ENCODE results near the gene IER3. TPM values are rescaled to one million over a fixed set of nuclear protein-coding genes. Genes with fewer than 3 reads are reported as not detected.
A peak's percentile ranks its signal among the peaks of the same experiment; 100 is the strongest.

IER3 gene
- total and polyA plus RNA-seq, 9 donors, result 9.7 to 221 (median 20.6) TPM

- 67 to 74% (median 68%) methylated on average over 8 of the region's 8 CpGs for WGBS, 3 donors
- H3K4me3 ChIP-seq, result peak overlapping the region; percentile 60
- no peak for DNase-seq
- H3K27me3 ChIP-seq, result no peaks in the 10 kb centered on the region
- H3K9me3 ChIP-seq, result no peaks in the 10 kb centered on the region
- peak overlapping the region in 1 of 2 donors; percentile 89 for H3K27ac ChIP-seq
- intact Hi-C loops (cut with DNase I), result loop anchor here (5.0 to 10.0 kb wide), 7 partner anchors 36 to 334 kb away; partner anchors contain the start of gene DDR1 (in 3 of the 4)
- H3K36me3 ChIP-seq, result no peaks in the 10 kb centered on the region
- TF ChIP-seq POLR2A (IDR thresholded peaks at IDR 0.05), result no peak
- no peak for TF ChIP-seq EP300 (IDR thresholded peaks at IDR 0.05)
- H3K4me1 ChIP-seq (ENCODE audit: insufficient read depth), result peaks cover 7% of the 10 kb centered on the region
Measured at GRCh38 chr6:30741063-30741779, 3.1 kb downstream of the IER3 start.

GRCh38 chr6:30740540-30740870 lies 3.8 kb downstream of the IER3 start:
- intact Hi-C loops (cut with DNase I), result loop anchor here (5.0 to 10.0 kb wide), 7 partner anchors 37 to 334 kb away; partner anchors contain the start of gene DDR1 (in 3 of the 4)
- TF ChIP-seq, protein P1, sequence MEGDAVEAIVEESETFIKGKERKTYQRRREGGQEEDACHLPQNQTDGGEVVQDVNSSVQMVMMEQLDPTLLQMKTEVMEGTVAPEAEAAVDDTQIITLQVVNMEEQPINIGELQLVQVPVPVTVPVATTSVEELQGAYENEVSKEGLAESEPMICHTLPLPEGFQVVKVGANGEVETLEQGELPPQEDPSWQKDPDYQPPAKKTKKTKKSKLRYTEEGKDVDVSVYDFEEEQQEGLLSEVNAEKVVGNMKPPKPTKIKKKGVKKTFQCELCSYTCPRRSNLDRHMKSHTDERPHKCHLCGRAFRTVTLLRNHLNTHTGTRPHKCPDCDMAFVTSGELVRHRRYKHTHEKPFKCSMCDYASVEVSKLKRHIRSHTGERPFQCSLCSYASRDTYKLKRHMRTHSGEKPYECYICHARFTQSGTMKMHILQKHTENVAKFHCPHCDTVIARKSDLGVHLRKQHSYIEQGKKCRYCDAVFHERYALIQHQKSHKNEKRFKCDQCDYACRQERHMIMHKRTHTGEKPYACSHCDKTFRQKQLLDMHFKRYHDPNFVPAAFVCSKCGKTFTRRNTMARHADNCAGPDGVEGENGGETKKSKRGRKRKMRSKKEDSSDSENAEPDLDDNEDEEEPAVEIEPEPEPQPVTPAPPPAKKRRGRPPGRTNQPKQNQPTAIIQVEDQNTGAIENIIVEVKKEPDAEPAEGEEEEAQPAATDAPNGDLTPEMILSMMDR (IDR thresholded peaks at IDR 0.05), result no peak
- no peak for TF ChIP-seq POLR2A (IDR thresholded peaks at IDR 0.05)
- no peak for TF ChIP-seq EP300 (IDR thresholded peaks at IDR 0.05)
- H3K27me3 ChIP-seq, result no peaks in the 10 kb centered on the region
- no peak for DNase-seq
- H3K9me3 ChIP-seq, result no peaks in the 10 kb centered on the region
- peak overlapping the region in 1 of 2 donors; percentile 2 for H3K27ac ChIP-seq
- peaks cover 7% of the 10 kb centered on the region for H3K4me1 ChIP-seq (ENCODE audit: insufficient read depth)
- H3K4me3 ChIP-seq, result no peak overlapping the region
- no peaks in the 10 kb centered on the region for H3K36me3 ChIP-seq
- 83 to 94% (median 88%) methylated on average over 2 of the region's 2 CpGs for WGBS, 3 donors

DNA sequence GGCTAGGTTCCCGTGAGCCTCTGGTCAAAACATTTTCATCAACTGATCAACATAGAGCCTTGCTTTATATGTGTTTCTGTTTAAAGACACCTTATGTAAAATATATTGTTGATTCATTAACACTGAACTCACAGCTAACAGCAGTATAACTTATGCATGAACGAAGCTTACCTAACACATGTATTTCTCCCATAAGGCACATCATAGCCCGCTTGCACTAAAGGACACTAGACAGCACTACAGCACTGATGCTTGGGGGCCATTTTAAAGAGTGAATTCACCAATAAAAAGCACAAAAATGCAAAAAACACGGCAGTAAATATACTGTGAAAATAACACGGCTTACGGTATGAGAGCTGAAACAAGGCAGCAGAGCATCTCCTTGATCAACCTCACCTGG lies 5.8 kb downstream of the IER3 start:
- WGBS, 3 donors, result 78 to 81% (median 79%) methylated on average over 6 of the region's 6 CpGs
- intact Hi-C loops (cut with DNase I), result loop anchor here in 3 of 4 donors (10.0 kb wide), 2 partner anchors 136 to 194 kb away; no protein-coding TSS in a partner anchor
- Histone ChIP-seq H3K27me3 (no peaks in the 10 kb centered on the region), H3K4me3 (no peak overlapping the region), H3K36me3 (no peaks in the 10 kb centered on the region), H3K9me3 (no peaks in the 10 kb centered on the region), H3K27ac (no peak overlapping the region), H3K4me1 (ENCODE audit: insufficient read depth) (peaks cover 7% of the 10 kb centered on the region)
- TF ChIP-seq POLR2A (IDR thresholded peaks at IDR 0.05), result no peak
- TF ChIP-seq, protein P1 (IDR thresholded peaks at IDR 0.05), result no peak
- no peak for TF ChIP-seq EP300 (IDR thresholded peaks at IDR 0.05)
- no peak for DNase-seq

DNA sequence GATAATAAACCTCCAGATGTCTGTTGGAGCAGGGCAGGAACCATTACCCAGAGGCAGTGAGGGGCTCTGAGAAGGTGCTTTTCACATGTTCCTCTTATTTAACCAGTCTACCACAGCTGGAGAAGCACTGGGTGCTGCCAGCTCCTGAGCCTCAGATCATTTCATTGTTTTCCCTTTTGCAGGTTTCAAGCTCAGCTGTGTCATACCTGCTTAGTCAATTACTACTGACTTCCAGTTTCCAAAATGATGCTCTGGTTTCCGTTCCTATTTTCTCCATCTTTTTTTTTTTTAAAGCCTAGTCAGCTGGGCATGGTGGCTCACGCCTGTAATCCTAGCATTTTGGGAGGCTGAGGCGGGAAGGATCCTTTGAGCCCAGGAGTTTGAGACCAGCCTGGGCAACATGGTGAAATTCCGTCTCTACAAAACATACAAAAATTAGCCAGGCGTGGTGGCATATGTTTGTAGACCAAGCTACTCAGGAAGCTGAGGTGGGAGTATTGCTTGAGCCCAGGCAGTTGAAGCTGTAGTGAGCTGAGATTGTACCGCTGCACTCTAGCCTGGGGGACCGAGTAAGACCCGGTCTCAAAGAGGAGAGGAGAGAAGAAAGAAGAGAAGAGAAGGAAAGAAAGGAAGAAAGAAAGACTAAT lies 8.6 kb downstream of the IER3 start:
- Histone ChIP-seq H3K4me3 (no peak overlapping the region), H3K4me1 (ENCODE audit: insufficient read depth) (peaks cover under 1% of the 10 kb centered on the region), H3K27ac (no peak overlapping the region), H3K27me3 (no peaks in the 10 kb centered on the region), H3K36me3 (no peaks in the 10 kb centered on the region), H3K9me3 (no peaks in the 10 kb centered on the region)
- no peak for DNase-seq
- WGBS, 3 donors, result 86 to 87% (median 86%) methylated on average over 8 of the region's 8 CpGs
- intact Hi-C loops (cut with DNase I), result loop anchor here in 3 of 4 donors (10.0 kb wide), 2 partner anchors 139 to 191 kb away; no protein-coding TSS in a partner anchor
- TF ChIP-seq POLR2A (IDR thresholded peaks at IDR 0.05) (no peak), EP300 (IDR thresholded peaks at IDR 0.05) (no peak)
- TF ChIP-seq, protein P1 (IDR thresholded peaks at IDR 0.05), result no peak

All from ovary (tissue), 9 donors.